Bladder microvascular endothelial cell (primary cell): ENCODE measurements around the gene ERMAP. TPM values are rescaled to one million over a fixed set of nuclear protein-coding genes. Genes with fewer than 3 reads are reported as not detected.

ENCODE experiments used
- total RNA-seq: library from RNA; depleted of rRNA; stranded (reverse); fragments of >200 nt; gene quantifications from 2 replicates; pipeline ENCODE4 v1.2.3, GENCODE V29; 2014

Gene ERMAP, protein sequence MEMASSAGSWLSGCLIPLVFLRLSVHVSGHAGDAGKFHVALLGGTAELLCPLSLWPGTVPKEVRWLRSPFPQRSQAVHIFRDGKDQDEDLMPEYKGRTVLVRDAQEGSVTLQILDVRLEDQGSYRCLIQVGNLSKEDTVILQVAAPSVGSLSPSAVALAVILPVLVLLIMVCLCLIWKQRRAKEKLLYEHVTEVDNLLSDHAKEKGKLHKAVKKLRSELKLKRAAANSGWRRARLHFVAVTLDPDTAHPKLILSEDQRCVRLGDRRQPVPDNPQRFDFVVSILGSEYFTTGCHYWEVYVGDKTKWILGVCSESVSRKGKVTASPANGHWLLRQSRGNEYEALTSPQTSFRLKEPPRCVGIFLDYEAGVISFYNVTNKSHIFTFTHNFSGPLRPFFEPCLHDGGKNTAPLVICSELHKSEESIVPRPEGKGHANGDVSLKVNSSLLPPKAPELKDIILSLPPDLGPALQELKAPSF
- total RNA-seq = 5.3 and 7.9 TPM in 2 replicates

DNA sequence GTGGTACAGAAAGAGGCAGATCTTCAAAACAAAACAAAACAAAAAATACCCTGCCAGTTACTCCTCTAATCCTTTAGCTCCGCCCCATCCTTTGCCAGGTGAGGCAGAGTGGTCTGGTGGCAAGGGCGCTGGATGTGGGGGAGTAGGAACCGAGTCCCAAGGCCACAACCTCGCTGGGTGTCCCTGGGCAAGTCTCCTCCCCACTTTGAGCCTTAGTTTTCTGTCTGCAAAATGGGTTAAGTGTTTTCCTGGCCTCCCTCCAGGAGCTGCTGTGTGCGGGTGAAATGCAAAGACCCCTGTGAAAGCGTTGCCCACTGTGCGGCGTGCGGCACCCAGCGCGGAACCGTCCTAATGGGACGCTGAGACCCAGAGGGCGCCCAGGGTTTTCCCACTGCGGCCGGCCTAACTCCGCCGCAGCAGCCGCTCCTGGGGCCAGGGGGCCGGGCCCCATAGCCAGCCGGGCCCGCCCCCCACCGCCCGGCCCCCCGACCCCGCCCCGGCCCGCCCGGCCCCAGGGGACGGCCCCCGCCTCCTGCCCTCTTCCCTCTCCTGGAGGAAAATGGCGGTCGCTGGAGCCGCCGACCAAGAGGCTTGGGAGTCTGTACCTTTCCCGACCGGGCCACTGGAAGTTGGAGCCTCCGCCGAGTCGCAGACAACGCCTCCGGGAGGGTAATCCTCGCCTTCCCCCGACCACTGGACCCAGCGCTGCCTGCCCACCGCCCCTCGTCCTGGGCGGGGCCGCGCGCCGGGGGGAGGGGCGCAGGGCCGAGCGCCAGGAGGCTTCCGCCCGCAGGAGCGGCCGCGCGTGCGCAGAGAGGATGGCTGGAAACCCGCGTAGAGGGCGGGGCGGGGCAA is at the start of gene ERMAP, which contains the start of gene SVBP:
Gene ERMAP, plus strand, starts transcription at position 538 of the 855 bp plus-strand sequence. CDS start 13,327 bp downstream, outside the sequence.
Gene SVBP, minus strand, starts transcription at position 813 of the 855 bp plus-strand sequence. CDS start 853 bp downstream, outside the sequence.

DNA sequence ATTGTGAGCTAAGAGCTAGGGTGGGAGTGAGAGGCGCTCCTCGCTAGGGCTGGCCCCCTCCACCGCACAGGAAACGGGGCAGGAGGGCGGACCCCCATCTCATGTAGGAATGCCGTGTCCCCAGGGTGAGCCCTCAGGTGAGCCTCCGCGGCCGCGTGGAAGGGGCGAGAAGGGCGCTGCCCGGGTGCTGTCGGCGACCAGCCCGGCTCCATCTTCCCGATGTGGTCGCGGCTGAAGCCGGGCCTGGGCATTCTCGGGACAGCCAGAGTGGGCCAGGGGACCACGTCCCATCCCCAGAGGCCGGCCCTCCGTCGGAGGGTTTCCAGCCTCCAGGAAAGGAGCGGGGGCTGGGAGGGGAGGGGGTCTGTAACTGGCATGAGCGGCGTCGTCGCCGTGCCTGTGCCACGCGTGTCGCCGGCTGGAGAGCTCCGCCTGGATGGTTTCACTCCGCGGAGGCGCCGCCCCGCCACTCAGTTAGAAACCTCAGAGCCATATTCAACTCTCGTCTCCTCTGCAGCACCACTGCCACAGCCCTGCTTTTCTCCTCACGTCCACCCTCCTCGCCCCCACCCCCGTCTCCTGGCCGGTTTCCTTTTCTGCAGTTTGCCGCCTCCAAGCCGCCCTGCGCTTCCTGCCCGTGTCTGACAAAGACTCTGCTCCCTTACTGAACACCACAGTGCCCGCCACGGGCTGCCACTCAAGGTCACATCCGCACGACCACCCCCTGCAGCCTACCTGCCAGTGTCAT is 31.8 kb upstream of the ERMAP start, which contains the start of gene TMEM269:
Gene TMEM269, plus strand, starts transcription at position 46 of the 748 bp plus-strand sequence. CDS start 4,903 bp downstream, outside the sequence.

DNA sequence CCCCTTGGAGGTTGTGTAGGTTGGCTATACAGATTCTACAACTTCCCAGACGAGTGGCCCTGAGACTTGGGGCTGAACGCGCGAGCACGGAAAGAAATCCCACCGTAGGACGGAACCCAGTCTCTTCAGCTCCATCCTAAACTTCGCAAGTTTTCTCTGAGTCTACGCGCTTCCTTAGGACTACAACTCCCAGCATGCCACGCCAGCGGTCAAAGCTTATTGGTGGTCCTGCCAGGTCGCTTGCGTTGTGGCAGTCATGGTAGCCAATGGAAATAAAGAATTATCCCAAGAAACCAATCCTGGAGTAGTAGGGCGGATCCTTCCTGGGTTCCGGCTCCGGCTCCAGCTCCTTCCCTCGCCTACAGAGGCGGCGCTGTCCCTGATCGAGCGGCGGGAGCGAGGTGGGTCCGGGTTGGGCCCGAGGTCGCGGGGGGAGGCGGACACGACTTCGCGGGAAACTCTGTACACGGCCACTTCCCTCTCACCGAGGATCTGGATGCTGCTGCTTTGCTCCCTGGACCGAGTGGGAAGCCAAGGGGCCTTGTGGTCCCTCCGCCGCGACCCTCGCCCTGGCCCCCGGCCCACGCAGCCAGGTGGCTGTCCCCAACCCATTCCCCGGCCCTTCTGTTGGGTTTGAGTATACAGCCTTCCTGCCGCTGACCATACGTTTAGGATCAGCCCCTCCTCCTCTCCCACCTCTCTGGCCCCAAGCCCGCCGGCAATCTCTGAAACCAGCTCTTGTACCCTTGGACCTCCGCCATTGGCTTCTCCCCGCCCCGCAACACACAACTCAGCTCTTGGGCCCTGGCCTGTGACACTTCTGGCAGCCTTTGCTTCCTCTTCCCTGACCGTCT is 29.6 kb downstream of the ERMAP start, which contains the start of gene ZNF691:
Gene ZNF691, plus strand, starts transcription at position 357 of the 854 bp plus-strand sequence. CDS start 3,046 bp downstream, outside the sequence.

Other genes with a start within 250 kb of the ERMAP start
- 19.9 and 26.2 TPM in 2 replicates for gene PPIH, start 158.7 kb upstream of the ERMAP start, total RNA-seq
- 629 and 744 TPM in 2 replicates for gene YBX1, start 134.7 kb upstream of the ERMAP start, total RNA-seq
- not detected in 2 replicates for gene CLDN19, start 76.9 kb upstream of the ERMAP start, total RNA-seq
- gene P3H1, start 50.1 kb upstream of the ERMAP start, total RNA-seq = 72.5 and 129 TPM in 2 replicates
- 1.6 and 3.0 TPM in 2 replicates for gene C1orf50, start 49.9 kb upstream of the ERMAP start, total RNA-seq
- gene TMEM269, start 32.1 kb upstream of the ERMAP start, total RNA-seq = not detected in 2 replicates
- gene SVBP, start 275 bp downstream of the ERMAP start, total RNA-seq = 11.3 and 13.8 TPM in 2 replicates
- 6.0 and 9.6 TPM in 2 replicates for gene ZNF691, start 29.5 kb downstream of the ERMAP start, total RNA-seq
- gene SLC2A1, start 141.7 kb downstream of the ERMAP start, total RNA-seq = 18.8 and 36.9 TPM in 2 replicates